Measurements from ENCODE around the gene BMP8B. TPM values are rescaled to one million over a fixed set of nuclear protein-coding genes. Genes with fewer than 3 reads are reported as not detected.

BMP8B gene
- total RNA-seq, 3 donors from 2014 or later, result 11.0 to 19.9 (median 18.7) TPM

- TF ChIP-seq CTCF (IDR thresholded peaks at IDR 0.05), result no peak
- no peak overlapping the region for H3K4me3 ChIP-seq
- intact Hi-C loops (cut with DNase I, micrococcal nuclease), result loop anchor here in 1 of 2 donors (10.0 kb wide), 1 partner anchor 125 kb away; no protein-coding TSS in a partner anchor
- no peaks in the 10 kb centered on the region for H3K36me3 ChIP-seq (ENCODE audit: low read depth)
- no peak for DNase-seq
- H3K9me3 ChIP-seq, result no peaks in the 10 kb centered on the region
- no peak for ATAC-seq
- no peaks in the 10 kb centered on the region for H3K4me1 ChIP-seq (ENCODE audit: low read depth)
Observed at GRCh38 chr1:39729842-39730241, 58.8 kb downstream of the BMP8B start.

- H3K4me3 ChIP-seq, result no peak overlapping the region
- DNase-seq (no peak), ATAC-seq (no peak)
- no peak for TF ChIP-seq CTCF (IDR thresholded peaks at IDR 0.05)
- H3K9me3 ChIP-seq, result no peaks in the 10 kb centered on the region
- no peaks in the 10 kb centered on the region for H3K36me3 ChIP-seq (ENCODE audit: low read depth)
- intact Hi-C loops (cut with DNase I, micrococcal nuclease), result loop anchor here in 1 of 2 donors (10.0 kb wide), 1 partner anchor 124 kb away; no protein-coding TSS in a partner anchor
- no peaks in the 10 kb centered on the region for H3K4me1 ChIP-seq (ENCODE audit: low read depth)
Observed at GRCh38 chr1:39729030-39729429, 59.6 kb downstream of the BMP8B start.

- intact Hi-C loops (cut with DNase I, micrococcal nuclease), result loop anchor here in 1 of 2 donors (10.0 kb wide), 1 partner anchor 123 kb away; no protein-coding TSS in a partner anchor
- no peaks in the 10 kb centered on the region for H3K36me3 ChIP-seq (ENCODE audit: low read depth)
- no peak for ATAC-seq
- no peak for DNase-seq
- no peak for TF ChIP-seq CTCF (IDR thresholded peaks at IDR 0.05)
- no peaks in the 10 kb centered on the region for H3K9me3 ChIP-seq
- no peak overlapping the region for H3K4me3 ChIP-seq
- no peaks in the 10 kb centered on the region for H3K4me1 ChIP-seq (ENCODE audit: low read depth)
Observed at GRCh38 chr1:39727932-39728317, 60.7 kb downstream of the BMP8B start.

GRCh38 chr1:39727221-39727931 is 61.3 kb downstream of the BMP8B start:
- TF ChIP-seq CTCF (IDR thresholded peaks at IDR 0.05), result no peak
- no peak overlapping the region for H3K4me3 ChIP-seq
- no peaks in the 10 kb centered on the region for H3K36me3 ChIP-seq (ENCODE audit: low read depth)
- no peaks in the 10 kb centered on the region for H3K9me3 ChIP-seq
- ATAC-seq (no peak), DNase-seq (no peak)
- intact Hi-C loops (cut with DNase I, micrococcal nuclease), result loop anchor here in 1 of 2 donors (10.0 kb wide), 1 partner anchor 123 kb away; no protein-coding TSS in a partner anchor
- H3K4me1 ChIP-seq (ENCODE audit: low read depth), result no peaks in the 10 kb centered on the region

GRCh38 chr1:39726600-39726999 is 62.1 kb downstream of the BMP8B start:
- intact Hi-C loops (cut with DNase I, micrococcal nuclease), result loop anchor here in 1 of 2 donors (10.0 kb wide), 1 partner anchor 122 kb away; no protein-coding TSS in a partner anchor
- Histone ChIP-seq H3K36me3 (ENCODE audit: low read depth) (no peaks in the 10 kb centered on the region), H3K4me1 (ENCODE audit: low read depth) (no peaks in the 10 kb centered on the region), H3K9me3 (no peaks in the 10 kb centered on the region), H3K4me3 (no peak overlapping the region)
- no peak for TF ChIP-seq CTCF (IDR thresholded peaks at IDR 0.05)
- ATAC-seq, result no peak
- no peak for DNase-seq

All from mucosa of descending colon (tissue), 3 donors.